Measurements from ENCODE around the gene DNAJB6. TPM values are rescaled to one million over a fixed set of nuclear protein-coding genes. Genes with fewer than 3 reads are reported as not detected.

The DNAJB6 gene
- total RNA-seq, 1 donor from 2014 or later: 172 TPM

GRCh38 chr7:157437519-157438061, 100.8 kb downstream of the DNAJB6 start:
- Histone ChIP-seq H3K27ac (no peak overlapping the region), H3K36me3 (no peaks in the 10 kb centered on the region), H3K4me3 (no peak overlapping the region), H3F3A (ENCODE audit: low read depth) (no peaks in the 10 kb centered on the region), H3K4me2 (no peak overlapping the region), H4K20me1 (ENCODE audit: low read depth) (no peaks in the 10 kb centered on the region), H3K4me1 (peaks cover 2% of the 10 kb centered on the region), H3K27me3 (no peaks in the 10 kb centered on the region), H3K9me3 (ENCODE audit: low read depth) (no peaks in the 10 kb centered on the region), H3K79me2 (ENCODE audit: low read depth) (no peaks in the 10 kb centered on the region), H2AFZ (replicated peaks) (no peak overlapping the region), H3K9ac (no peak overlapping the region)
- DNase-seq (ENCODE audit: low spot score): no peak
- Mint-ChIP-seq H3K27ac (no peak overlapping the region), H3K27me3 (ENCODE audit: insufficient read depth, low read depth) (peaks cover 29% of the 10 kb centered on the region), H3K4me3 (no peak overlapping the region), H3K4me1 (peaks cover 35% of the 10 kb centered on the region), H3K9me3 (peaks cover 26% of the 10 kb centered on the region), H3K36me3 (peaks cover 10% of the 10 kb centered on the region)
- no peak for TF ChIP-seq CTCF (IDR thresholded peaks at IDR 0.05)
- no peak for TF ChIP-seq EZH2 (IDR thresholded peaks at IDR 0.05)
- no peak for TF ChIP-seq EZH2phosphoT487 (IDR thresholded peaks at IDR 0.05)

- Histone ChIP-seq H3K36me3 (no peaks in the 10 kb centered on the region), H3F3A (ENCODE audit: low read depth) (no peaks in the 10 kb centered on the region), H2AFZ (replicated peaks) (no peak overlapping the region), H4K20me1 (ENCODE audit: low read depth) (no peaks in the 10 kb centered on the region), H3K9me3 (ENCODE audit: low read depth) (no peaks in the 10 kb centered on the region), H3K79me2 (ENCODE audit: low read depth) (no peaks in the 10 kb centered on the region), H3K4me1 (no peaks in the 10 kb centered on the region), H3K4me2 (no peak overlapping the region), H3K27me3 (no peaks in the 10 kb centered on the region), H3K27ac (no peak overlapping the region), H3K4me3 (no peak overlapping the region), H3K9ac (no peak overlapping the region)
- no peak for DNase-seq (ENCODE audit: low spot score)
- peaks cover 27% of the 10 kb centered on the region for H3K4me1 Mint-ChIP-seq
- no peak for TF ChIP-seq CTCF (IDR thresholded peaks at IDR 0.05)
- no peak for TF ChIP-seq EZH2 (IDR thresholded peaks at IDR 0.05)
- TF ChIP-seq EZH2phosphoT487 (IDR thresholded peaks at IDR 0.05): no peak
- H3K36me3 Mint-ChIP-seq: peaks cover 10% of the 10 kb centered on the region
- no peak overlapping the region for H3K27ac Mint-ChIP-seq
- peaks cover 26% of the 10 kb centered on the region for H3K27me3 Mint-ChIP-seq (ENCODE audit: insufficient read depth, low read depth)
- H3K4me3 Mint-ChIP-seq: no peak overlapping the region
- peaks cover 25% of the 10 kb centered on the region for H3K9me3 Mint-ChIP-seq
Observed at GRCh38 chr7:157438121-157439025, 101.6 kb downstream of the DNAJB6 start.

- Histone ChIP-seq H4K20me1 (ENCODE audit: low read depth) (no peaks in the 10 kb centered on the region), H3K4me1 (no peaks in the 10 kb centered on the region), H3K36me3 (no peaks in the 10 kb centered on the region), H3K27ac (no peak overlapping the region), H3K9me3 (ENCODE audit: low read depth) (no peaks in the 10 kb centered on the region), H3K79me2 (ENCODE audit: low read depth) (no peaks in the 10 kb centered on the region), H3F3A (ENCODE audit: low read depth) (no peaks in the 10 kb centered on the region), H3K27me3 (no peaks in the 10 kb centered on the region), H3K4me2 (no peak overlapping the region), H2AFZ (replicated peaks) (no peak overlapping the region), H3K4me3 (no peak overlapping the region), H3K9ac (no peak overlapping the region)
- Mint-ChIP-seq H3K4me3 (peak overlapping the region; percentile 48), H3K27me3 (ENCODE audit: insufficient read depth, low read depth) (peaks cover 19% of the 10 kb centered on the region), H3K36me3 (peaks cover 14% of the 10 kb centered on the region), H3K9me3 (peaks cover 27% of the 10 kb centered on the region), H3K4me1 (peaks cover 22% of the 10 kb centered on the region), H3K27ac (no peak overlapping the region)
- TF ChIP-seq CTCF (IDR thresholded peaks at IDR 0.05): no peak
- TF ChIP-seq EZH2 (IDR thresholded peaks at IDR 0.05): no peak
- TF ChIP-seq EZH2phosphoT487 (IDR thresholded peaks at IDR 0.05): no peak
- no peak for DNase-seq (ENCODE audit: low spot score)
Observed at GRCh38 chr7:157439149-157439548, 102.3 kb downstream of the DNAJB6 start.

All from neural progenitor cell (in vitro differentiated cells).